Measurements from ENCODE around the gene PRKAG2.

GRCh38 chr7:151839451-151839921, 37.4 kb downstream of the PRKAG2 start:
- TF ChIP-seq GATA2 (IDR thresholded peaks at IDR 0.05; ENCODE audit: low read depth, low read length) = no peak
- no peak for TF ChIP-seq GATA3 (IDR thresholded peaks at IDR 0.05; ENCODE audit: low read depth, low read length)

Data from SH-SY5Y (cell line).